ENCODE results near the gene VHLL. TPM values are rescaled to one million over a fixed set of nuclear protein-coding genes. Genes with fewer than 3 reads are reported as not detected.

Gene VHLL
- total RNA-seq, 2 donors from 2014 or later: not detected

GRCh38 chr1:156276966-156277381 is 22.1 kb downstream of the VHLL start:
- Mint-ChIP-seq H3K27me3 (ENCODE audit: insufficient read depth) (no peaks in the 10 kb centered on the region), H3K9me3 (no peaks in the 10 kb centered on the region), H3K27ac (no peak overlapping the region), H3K36me3 (ENCODE audit: low read depth) (peaks cover 66% of the 10 kb centered on the region), H3K4me1 (peaks cover 7% of the 10 kb centered on the region), H3K4me3 (no peak overlapping the region)
- 95 to 98% methylated on average over 6 of the region's 6 CpGs for WGBS, 2 experiments (ENCODE audit: insufficient coverage in 1 of 2, insufficient read length in 1 of 2)
- DNase-seq: no peak
- H3K9me3 ChIP-seq (ENCODE audit: control insufficient read depth, low read length): no peaks in the 10 kb centered on the region
- no peak for TF ChIP-seq CTCF (conservative IDR thresholded peaks at IDR 0.05)
- H3K27me3 ChIP-seq (ENCODE audit: control insufficient read depth, insufficient read depth, low read length, poor library complexity, severe bottlenecking): no peaks in the 10 kb centered on the region
- no peak overlapping the region for H3K9ac ChIP-seq (ENCODE audit: extremely low read depth, low read length, poor library complexity, severe bottlenecking)
- H3K4me1 ChIP-seq (ENCODE audit: control insufficient read depth, insufficient read depth, low read length): peaks cover 6% of the 10 kb centered on the region
- H3K36me3 ChIP-seq (ENCODE audit: control insufficient read depth, insufficient read depth, low read length): peaks cover 81% of the 10 kb centered on the region
- H3K4me3 ChIP-seq (ENCODE audit: low read length): no peak overlapping the region
- H3K27ac ChIP-seq (ENCODE audit: low read depth, low read length): no peak overlapping the region

DNA sequence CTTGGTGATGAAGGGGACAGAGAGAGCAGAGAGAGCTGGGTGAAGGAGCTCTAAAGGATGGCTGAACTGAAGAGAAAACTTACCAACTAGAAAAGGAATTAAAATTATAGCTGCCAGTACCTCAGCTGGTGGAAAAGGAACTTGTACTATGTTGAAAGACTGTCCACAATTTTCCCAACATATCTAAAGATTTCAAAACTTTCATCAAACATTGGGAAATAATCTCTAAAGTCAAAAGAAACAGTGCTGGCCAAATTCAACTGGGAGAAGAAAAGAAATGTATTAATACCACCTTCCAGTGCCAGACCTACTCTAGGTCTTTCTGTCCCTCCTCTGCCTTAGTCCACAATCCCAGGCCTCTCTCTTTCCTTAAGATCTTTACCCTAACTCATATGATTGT is 22.6 kb downstream of the VHLL start:
- Histone ChIP-seq H3K9me3 (ENCODE audit: control insufficient read depth, low read length) (no peaks in the 10 kb centered on the region), H3K4me1 (ENCODE audit: control insufficient read depth, insufficient read depth, low read length) (peaks cover 5% of the 10 kb centered on the region), H3K27ac (ENCODE audit: low read depth, low read length) (no peak overlapping the region), H3K36me3 (ENCODE audit: control insufficient read depth, insufficient read depth, low read length) (peaks cover 85% of the 10 kb centered on the region), H3K4me3 (ENCODE audit: low read length) (no peak overlapping the region), H3K27me3 (ENCODE audit: control insufficient read depth, insufficient read depth, low read length, poor library complexity, severe bottlenecking) (no peaks in the 10 kb centered on the region), H3K9ac (ENCODE audit: extremely low read depth, low read length, poor library complexity, severe bottlenecking) (no peak overlapping the region)
- peaks cover 70% of the 10 kb centered on the region for H3K36me3 Mint-ChIP-seq (ENCODE audit: low read depth)
- no peak overlapping the region for H3K27ac Mint-ChIP-seq
- peaks cover 5% of the 10 kb centered on the region for H3K4me1 Mint-ChIP-seq
- no peaks in the 10 kb centered on the region for H3K27me3 Mint-ChIP-seq (ENCODE audit: insufficient read depth)
- no peak for TF ChIP-seq CTCF (conservative IDR thresholded peaks at IDR 0.05)
- no peaks in the 10 kb centered on the region for H3K9me3 Mint-ChIP-seq
- no peak for DNase-seq
- H3K4me3 Mint-ChIP-seq: no peak overlapping the region

DNA sequence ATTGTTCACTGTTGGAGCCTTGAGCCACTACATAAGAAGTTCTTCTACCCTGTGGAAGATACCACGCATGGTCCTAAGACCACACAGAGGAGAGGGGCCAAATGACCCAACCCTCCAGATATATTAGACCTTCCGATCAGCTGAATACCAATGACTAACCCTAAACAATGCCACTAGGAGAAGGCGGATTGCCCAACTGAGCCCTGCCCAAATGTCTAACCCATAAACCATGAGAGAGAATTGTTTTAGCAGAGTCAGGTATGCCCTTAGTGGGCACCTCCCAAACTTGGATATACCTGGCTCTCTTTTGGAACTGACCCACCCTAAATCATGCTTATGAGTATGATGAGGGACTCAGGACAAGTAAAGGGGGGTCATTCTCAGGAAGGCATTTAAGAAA is 28.8 kb downstream of the VHLL start:
- peaks cover 93% of the 10 kb centered on the region for H3K36me3 ChIP-seq (ENCODE audit: control insufficient read depth, insufficient read depth, low read length)
- no peak overlapping the region for H3K9ac ChIP-seq (ENCODE audit: extremely low read depth, low read length, poor library complexity, severe bottlenecking)
- Mint-ChIP-seq H3K36me3 (ENCODE audit: low read depth) (peaks cover 81% of the 10 kb centered on the region), H3K9me3 (no peaks in the 10 kb centered on the region), H3K4me1 (peaks cover 2% of the 10 kb centered on the region), H3K4me3 (no peak overlapping the region), H3K27ac (no peak overlapping the region), H3K27me3 (ENCODE audit: insufficient read depth) (no peaks in the 10 kb centered on the region)
- H3K27ac ChIP-seq (ENCODE audit: low read depth, low read length): no peak overlapping the region
- H3K9me3 ChIP-seq (ENCODE audit: control insufficient read depth, low read length): no peaks in the 10 kb centered on the region
- no peaks in the 10 kb centered on the region for H3K4me1 ChIP-seq (ENCODE audit: control insufficient read depth, insufficient read depth, low read length)
- TF ChIP-seq CTCF (conservative IDR thresholded peaks at IDR 0.05): no peak
- 96% methylated on average over 3 of the region's 3 CpGs; no CpG with 5 or more reads in 1 of the 2 experiments for WGBS, 2 experiments (ENCODE audit: insufficient coverage in 1 of 2, insufficient read length in 1 of 2)
- no peaks in the 10 kb centered on the region for H3K27me3 ChIP-seq (ENCODE audit: control insufficient read depth, insufficient read depth, low read length, poor library complexity, severe bottlenecking)
- no peak overlapping the region for H3K4me3 ChIP-seq (ENCODE audit: low read length)
- no peak for DNase-seq

Data from endodermal cell (in vitro differentiated cells).